ENCODE measurements around the gene SKIDA1.

DNA sequence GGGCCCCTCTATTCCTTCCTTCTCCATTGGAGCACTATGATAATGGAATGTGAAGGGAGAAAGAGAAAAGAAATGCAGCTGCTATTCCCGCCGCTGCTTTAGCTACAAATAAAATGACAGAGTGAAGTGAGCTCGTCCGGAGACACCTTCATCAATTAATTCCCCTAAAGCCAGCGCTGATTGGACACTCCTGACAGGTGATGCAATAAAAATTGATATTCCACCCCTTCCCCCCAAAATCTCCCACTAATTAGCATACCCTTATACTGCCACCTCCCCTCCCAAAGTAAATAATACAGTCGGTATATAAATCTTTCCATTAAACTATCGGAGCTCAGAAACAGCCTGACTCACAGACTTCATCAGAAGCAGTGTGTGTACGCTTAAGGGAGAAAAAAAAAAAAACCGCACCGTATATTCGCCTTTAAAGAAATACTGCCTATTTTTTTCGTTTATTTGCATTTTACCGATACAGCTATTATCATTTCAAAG lies 7.3 kb downstream of the SKIDA1 start:
- TF ChIP-seq, protein P1, sequence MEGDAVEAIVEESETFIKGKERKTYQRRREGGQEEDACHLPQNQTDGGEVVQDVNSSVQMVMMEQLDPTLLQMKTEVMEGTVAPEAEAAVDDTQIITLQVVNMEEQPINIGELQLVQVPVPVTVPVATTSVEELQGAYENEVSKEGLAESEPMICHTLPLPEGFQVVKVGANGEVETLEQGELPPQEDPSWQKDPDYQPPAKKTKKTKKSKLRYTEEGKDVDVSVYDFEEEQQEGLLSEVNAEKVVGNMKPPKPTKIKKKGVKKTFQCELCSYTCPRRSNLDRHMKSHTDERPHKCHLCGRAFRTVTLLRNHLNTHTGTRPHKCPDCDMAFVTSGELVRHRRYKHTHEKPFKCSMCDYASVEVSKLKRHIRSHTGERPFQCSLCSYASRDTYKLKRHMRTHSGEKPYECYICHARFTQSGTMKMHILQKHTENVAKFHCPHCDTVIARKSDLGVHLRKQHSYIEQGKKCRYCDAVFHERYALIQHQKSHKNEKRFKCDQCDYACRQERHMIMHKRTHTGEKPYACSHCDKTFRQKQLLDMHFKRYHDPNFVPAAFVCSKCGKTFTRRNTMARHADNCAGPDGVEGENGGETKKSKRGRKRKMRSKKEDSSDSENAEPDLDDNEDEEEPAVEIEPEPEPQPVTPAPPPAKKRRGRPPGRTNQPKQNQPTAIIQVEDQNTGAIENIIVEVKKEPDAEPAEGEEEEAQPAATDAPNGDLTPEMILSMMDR (IDR thresholded peaks at IDR 0.05; ENCODE audit: low read length): no peak
- TF ChIP-seq EZH2 (IDR thresholded peaks at IDR 0.05; ENCODE audit: borderline replicate concordance, low read length): no peak
